Nephron (organoid): Measurements from ENCODE around the gene TJP1.
"Not testable (repeated sequence)": the region's sequence is repeated elsewhere in the genome, so short reads cannot be mapped to it uniquely, and the experiment has no call there.

Experiments used
- H3K27ac Mint-ChIP-seq, 3 experiments: 2 replicates each; pipeline ENCODE4 v1.8.0; 2020; ENCODE audit warnings: mixed read lengths in 3 of 3, mild to moderate bottlenecking in 2 of 3, moderate library complexity in 1 of 3
- H3K27me3 Mint-ChIP-seq: 2 replicates; pipeline ENCODE4 v1.8.0; 2021; ENCODE audit warnings: low read depth, mild to moderate bottlenecking, moderate library complexity, mixed read lengths
- H3K36me3 Mint-ChIP-seq: 2 replicates; pipeline ENCODE4 v1.8.0; 2020; ENCODE audit warnings: low read depth, mixed read lengths
- H3K4me1 Mint-ChIP-seq: 2 replicates; pipeline ENCODE4 v1.8.0; 2020; ENCODE audit warnings: mixed read lengths
- H3K4me3 Mint-ChIP-seq, 3 experiments: 2 replicates each; pipeline ENCODE4 v1.8.0; 2020; ENCODE audit warnings: mild to moderate bottlenecking in 3 of 3, mixed read lengths in 3 of 3, moderate library complexity in 2 of 3
- H3K9me3 Mint-ChIP-seq: 2 replicates; pipeline ENCODE4 v1.8.0; 2020; ENCODE audit warnings: mixed read lengths
- CTCF ChIP-seq, 3 experiments: fragments of 200-600 bp; sonication (generic); IDR thresholded peaks; one replicate each; pipeline ENCODE4 v1.5.0; 2021; ENCODE audit warnings: antibody characterized with exemption in 3 of 3; ENCODE audit not compliant: unreplicated experiment in 3 of 3

The TJP1 gene

DNA sequence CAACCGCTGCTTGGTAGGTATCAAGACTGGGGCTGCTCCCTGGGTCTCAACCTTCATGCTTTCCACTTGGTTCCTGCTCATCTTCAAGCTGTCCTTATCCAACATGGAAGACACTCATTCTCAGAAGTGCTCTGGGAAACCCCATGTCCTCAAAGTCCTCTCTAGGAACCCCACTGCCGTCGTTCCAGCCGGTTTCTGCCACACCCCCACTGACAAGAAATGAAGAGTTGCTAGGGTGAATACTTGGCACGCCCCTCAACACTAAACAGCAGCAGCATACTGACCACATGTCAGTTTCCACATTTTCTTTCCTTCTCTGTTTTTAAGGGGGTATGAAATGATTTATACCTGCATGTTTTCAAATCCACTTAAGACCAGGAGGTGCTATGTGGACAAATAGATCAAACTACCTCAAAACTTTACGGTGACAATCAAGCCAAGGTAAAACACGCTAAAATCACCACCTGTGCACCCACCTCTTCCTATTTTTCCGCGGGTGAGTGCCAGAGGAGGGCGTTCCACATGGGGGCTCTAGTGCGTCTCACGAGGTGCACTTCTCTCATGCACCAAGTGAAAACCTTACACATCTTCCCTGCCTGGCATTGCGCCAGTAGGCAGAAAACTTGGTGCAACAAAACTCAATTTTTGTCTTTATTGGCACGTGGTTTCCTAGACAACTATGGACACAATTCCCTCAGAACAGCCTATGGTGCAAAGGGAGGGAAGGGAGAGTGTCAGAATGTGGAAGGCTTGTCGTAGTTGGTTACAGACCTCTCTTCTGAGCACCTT is 125.1 kb downstream of the TJP1 start:
- H3K27ac Mint-ChIP-seq, result no peak overlapping the region

GRCh38 chr15:29696506-29696905 is 125.8 kb downstream of the TJP1 start:
- H3K36me3 Mint-ChIP-seq, result peaks cover 55% of the 10 kb centered on the region
- H3K4me3 Mint-ChIP-seq, H3K27ac Mint-ChIP-seq, H3K27me3 Mint-ChIP-seq, H3K9me3 Mint-ChIP-seq, H3K4me1 Mint-ChIP-seq: not testable (repeated sequence)

More for the DNA sequence above, 125.1 kb downstream of the TJP1 start:
- no peaks in the 10 kb centered on the region for H3K27me3 Mint-ChIP-seq
- no peak overlapping the region for H3K4me3 Mint-ChIP-seq
- peaks cover 8% of the 10 kb centered on the region for H3K9me3 Mint-ChIP-seq
- peaks cover 61% of the 10 kb centered on the region for H3K36me3 Mint-ChIP-seq
- no peak for TF ChIP-seq CTCF (IDR thresholded peaks at IDR 0.05; ENCODE audit: unreplicated experiment in 3 of 3)
- no peaks in the 10 kb centered on the region for H3K4me1 Mint-ChIP-seq

DNA sequence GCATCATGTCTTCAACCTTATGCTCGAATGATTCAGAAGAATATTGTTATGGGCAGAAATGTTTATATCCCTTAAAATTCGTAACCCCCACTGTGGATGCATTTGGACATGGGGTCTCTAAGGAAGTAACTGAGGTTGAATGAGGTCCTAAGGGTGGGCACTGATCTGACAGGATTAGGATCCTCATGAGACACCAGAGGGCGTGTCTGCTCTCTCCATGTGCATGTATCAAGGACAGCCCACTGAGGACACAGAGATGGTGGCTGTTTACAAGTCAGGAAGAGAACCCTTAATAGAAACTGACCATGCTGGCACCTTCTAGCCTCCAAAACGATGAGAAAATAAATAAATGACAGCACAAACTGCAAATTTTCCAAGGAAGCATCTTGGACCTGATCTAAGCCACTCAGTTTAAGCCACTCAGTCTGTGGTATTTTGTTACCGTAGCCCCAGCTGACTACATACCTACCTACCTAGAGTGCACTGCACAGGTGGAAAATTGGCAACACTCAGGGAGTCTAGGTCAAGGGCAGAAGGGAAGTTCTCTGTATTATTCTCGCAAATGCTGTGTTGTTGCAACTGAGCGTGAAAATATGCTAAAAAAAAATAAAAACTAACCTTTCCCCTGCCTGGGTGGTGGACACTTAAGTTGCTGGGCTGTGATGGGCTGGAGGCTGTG is 126.6 kb downstream of the TJP1 start:
- Mint-ChIP-seq H3K36me3 (peaks cover 46% of the 10 kb centered on the region), H3K27ac (no peak overlapping the region), H3K27me3 (no peaks in the 10 kb centered on the region), H3K9me3 (peaks cover 8% of the 10 kb centered on the region), H3K4me1 (no peaks in the 10 kb centered on the region), H3K4me3 (no peak overlapping the region)
- no peak for TF ChIP-seq CTCF (IDR thresholded peaks at IDR 0.05; ENCODE audit: unreplicated experiment in 3 of 3)

- H3K4me1 Mint-ChIP-seq, result no peaks in the 10 kb centered on the region
Measured at GRCh38 chr15:29693225-29693624, 129.0 kb downstream of the TJP1 start.

DNA sequence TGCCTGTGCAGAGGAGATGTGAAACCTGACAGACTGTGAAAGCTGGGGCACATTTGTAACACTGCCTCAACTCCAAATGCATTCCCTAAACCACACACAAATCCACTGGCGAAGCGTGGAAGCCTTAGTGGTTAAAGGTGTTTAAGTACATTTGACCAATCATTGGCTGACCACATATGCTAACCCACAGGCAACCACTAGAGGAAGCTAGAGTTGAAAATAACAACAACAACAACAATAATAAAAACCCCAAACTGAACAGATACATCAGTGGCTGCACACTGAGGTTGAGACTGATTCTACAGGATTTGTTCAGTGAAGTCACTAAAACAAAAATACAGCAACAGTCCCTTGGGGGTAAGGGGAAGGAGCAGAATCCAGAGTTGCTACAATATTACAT is 129.7 kb downstream of the TJP1 start:
- H3K4me1 Mint-ChIP-seq, result no peaks in the 10 kb centered on the region
- TF ChIP-seq CTCF (IDR thresholded peaks at IDR 0.05; ENCODE audit: unreplicated experiment in 3 of 3), result no peak
- H3K27me3 Mint-ChIP-seq, result no peaks in the 10 kb centered on the region
- H3K9me3 Mint-ChIP-seq, result peaks cover 8% of the 10 kb centered on the region
- H3K27ac Mint-ChIP-seq, result peak overlapping the region in 1 of 3 experiments; percentile 7
- no peak overlapping the region for H3K4me3 Mint-ChIP-seq
- H3K36me3 Mint-ChIP-seq, result peaks cover 21% of the 10 kb centered on the region

More at GRCh38 chr15:29693225-29693624, 129.0 kb downstream of the TJP1 start:
- Mint-ChIP-seq H3K27me3 (no peaks in the 10 kb centered on the region), H3K9me3 (peaks cover 8% of the 10 kb centered on the region), H3K4me3 (no peak overlapping the region), H3K36me3 (peaks cover 28% of the 10 kb centered on the region), H3K27ac (no peak overlapping the region)
- TF ChIP-seq CTCF (IDR thresholded peaks at IDR 0.05; ENCODE audit: unreplicated experiment in 3 of 3), result no peak

- Mint-ChIP-seq H3K9me3 (peaks cover 10% of the 10 kb centered on the region), H3K27me3 (no peaks in the 10 kb centered on the region), H3K27ac (peak overlapping the region in 1 of 3 experiments; percentile 29), H3K4me3 (no peak overlapping the region), H3K4me1 (peaks cover 8% of the 10 kb centered on the region), H3K36me3 (peaks cover 18% of the 10 kb centered on the region)
- TF ChIP-seq CTCF (IDR thresholded peaks at IDR 0.05; ENCODE audit: unreplicated experiment in 3 of 3), result no peak
Measured at GRCh38 chr15:29690765-29691475, 131.3 kb downstream of the TJP1 start.
